ENCODE data around the gene ARHGAP24. TPM values are rescaled to one million over a fixed set of nuclear protein-coding genes. Genes with fewer than 3 reads are reported as not detected.

ARHGAP24 gene
- total and polyA plus RNA-seq, 2 donors (not counting 1 experiment from before 2014, with no cell fraction given): 48.4 to 141 TPM

GRCh38 chr4:85883180-85883579 lies 408.2 kb downstream of the ARHGAP24 start:
- H3K27me3 Mint-ChIP-seq: no peaks in the 10 kb centered on the region
- CTCF ChIA-PET: no interaction called here
- no peaks in the 10 kb centered on the region for H3K27me3 ChIP-seq (replicated peaks in 1 of 4; ENCODE audit: control extremely low read depth in 1 of 4, control insufficient read depth in 3 of 4, insufficient read depth in 4 of 4, low read length in 3 of 4)
- H3K4me1 Mint-ChIP-seq: peaks cover 13% of the 10 kb centered on the region
- H3K27ac Mint-ChIP-seq: peak overlapping the region; percentile 8
- H3K4me1 ChIP-seq (ENCODE audit: control insufficient read depth in 2 of 2, insufficient read depth in 2 of 2, low read length in 2 of 2): no peaks in the 10 kb centered on the region
- H3K4me3 Mint-ChIP-seq: no peak overlapping the region
- intact Hi-C loops (cut with micrococcal nuclease): no loop called here
- POLR2A ChIA-PET: no interaction called here
- H3K36me3 ChIP-seq (replicated peaks in 1 of 2; ENCODE audit: control extremely low read depth in 1 of 2, control insufficient read depth in 1 of 2, extremely low read depth in 1 of 2, insufficient read depth in 2 of 2, low read length in 1 of 2): no peaks in the 10 kb centered on the region
- H2AFZ ChIP-seq (ENCODE audit: insufficient read depth, low read depth, low read length, poor library complexity, severe bottlenecking): no peak overlapping the region
- no peaks in the 10 kb centered on the region for H3K9me3 Mint-ChIP-seq (ENCODE audit: insufficient read depth)
- DNase-seq: no peak
- H3K9me3 ChIP-seq (ENCODE audit: control extremely low read depth in 1 of 3, control insufficient read depth in 2 of 3, insufficient read depth in 1 of 3, low read length in 2 of 3): no peaks in the 10 kb centered on the region
- ATAC-seq (ENCODE audit: low read depth): no peak
- peaks cover 13% of the 10 kb centered on the region for H4K20me1 ChIP-seq (ENCODE audit: control insufficient read depth, insufficient read depth, low read length, poor library complexity, severe bottlenecking)
- no peak overlapping the region for H3K4me3 ChIP-seq (ENCODE audit: control extremely low read depth in 1 of 5, extremely low read depth in 1 of 5, insufficient read depth in 1 of 5, low read depth in 2 of 5, low read length in 4 of 5)
- H3K79me2 ChIP-seq (ENCODE audit: control insufficient read depth, insufficient read depth, low read length): peaks cover 19% of the 10 kb centered on the region
- H3K4me2 ChIP-seq (replicated peaks; ENCODE audit: low read depth, low read length, poor library complexity, severe bottlenecking): no peak overlapping the region
- TF ChIP-seq CTCF (IDR thresholded peaks at IDR 0.05) (no peak), EZH2 (IDR thresholded peaks at IDR 0.05; ENCODE audit: borderline replicate concordance, insufficient read depth, low read depth, low read length, poor library complexity, severe bottlenecking) (no peak)
- no peak overlapping the region for H3K9ac ChIP-seq (ENCODE audit: low read length)
- H3K27ac ChIP-seq (ENCODE audit: low read length in 2 of 2): no peak overlapping the region
- no CpG with 5 or more reads among the region's 1 CpG for WGBS (ENCODE audit: insufficient coverage)

- 100% methylated on average over 1 of the region's 2 CpGs for WGBS (ENCODE audit: insufficient coverage)
- peaks cover 22% of the 10 kb centered on the region for H3K79me2 ChIP-seq (ENCODE audit: control insufficient read depth, insufficient read depth, low read length)
- no peak for ATAC-seq (ENCODE audit: low read depth)
These were observed 409.3 kb downstream of the ARHGAP24 start for GRCh38 chr4:85884251-85884650.

More at GRCh38 chr4:85884251-85884650, 409.3 kb downstream of the ARHGAP24 start:
- no peak overlapping the region for H3K27ac Mint-ChIP-seq
- H3K9me3 Mint-ChIP-seq (ENCODE audit: insufficient read depth): no peaks in the 10 kb centered on the region
- H3K4me3 ChIP-seq (ENCODE audit: control extremely low read depth in 1 of 5, extremely low read depth in 1 of 5, insufficient read depth in 1 of 5, low read depth in 2 of 5, low read length in 4 of 5): no peak overlapping the region
- intact Hi-C loops (cut with micrococcal nuclease): no loop called here
- TF ChIP-seq CTCF (IDR thresholded peaks at IDR 0.05) (no peak), EZH2 (IDR thresholded peaks at IDR 0.05; ENCODE audit: borderline replicate concordance, insufficient read depth, low read depth, low read length, poor library complexity, severe bottlenecking) (no peak)
- no peaks in the 10 kb centered on the region for H3K36me3 ChIP-seq (replicated peaks in 1 of 2; ENCODE audit: control extremely low read depth in 1 of 2, control insufficient read depth in 1 of 2, extremely low read depth in 1 of 2, insufficient read depth in 2 of 2, low read length in 1 of 2)
- no peak overlapping the region for H3K27ac ChIP-seq (ENCODE audit: low read length in 2 of 2)
- peaks cover 19% of the 10 kb centered on the region for H3K4me1 Mint-ChIP-seq
- H3K4me3 Mint-ChIP-seq: no peak overlapping the region
- POLR2A ChIA-PET: no interaction called here
- no peak overlapping the region for H3K9ac ChIP-seq (ENCODE audit: low read length)
- H3K27me3 Mint-ChIP-seq: no peaks in the 10 kb centered on the region
- no peaks in the 10 kb centered on the region for H3K9me3 ChIP-seq (ENCODE audit: control extremely low read depth in 1 of 3, control insufficient read depth in 2 of 3, insufficient read depth in 1 of 3, low read length in 2 of 3)
- H3K27me3 ChIP-seq (replicated peaks in 1 of 4; ENCODE audit: control extremely low read depth in 1 of 4, control insufficient read depth in 3 of 4, insufficient read depth in 4 of 4, low read length in 3 of 4): no peaks in the 10 kb centered on the region
- no peak overlapping the region for H2AFZ ChIP-seq (ENCODE audit: insufficient read depth, low read depth, low read length, poor library complexity, severe bottlenecking)
- peaks cover 13% of the 10 kb centered on the region for H4K20me1 ChIP-seq (ENCODE audit: control insufficient read depth, insufficient read depth, low read length, poor library complexity, severe bottlenecking)
- no peaks in the 10 kb centered on the region for H3K4me1 ChIP-seq (ENCODE audit: control insufficient read depth in 2 of 2, insufficient read depth in 2 of 2, low read length in 2 of 2)
- CTCF ChIA-PET: no interaction called here
- DNase-seq: no peak
- H3K4me2 ChIP-seq (replicated peaks; ENCODE audit: low read depth, low read length, poor library complexity, severe bottlenecking): no peak overlapping the region
